PC-9 (cell line): Measurements from ENCODE around the gene COG4. TPM values are rescaled to one million over a fixed set of nuclear protein-coding genes. Genes with fewer than 3 reads are reported as not detected.
"Not testable (repeated sequence)": the region's sequence is repeated elsewhere in the genome, so short reads cannot be mapped to it uniquely, and the experiment has no call there.

Experiments
- BruUV-seq: library from RNA; stranded (reverse); fragments of 400-500 nt; replicated peaks from 2 replicates; lab custom pipeline; 2021; lab: Mats Ljungman, UMichigan
- CTCF ChIA-PET: fragments of 300-600 bp; sonication (Branson Sonifier 250); formaldehyde crosslinking; loops from one replicate; lab custom pipeline; 2022; ENCODE audit warnings: antibody characterized with exemption; lab: Charles Lee
- POLR2A ChIA-PET: fragments of 300-600 bp; sonication (Branson Sonifier 250); formaldehyde crosslinking; loops from one replicate; lab custom pipeline; 2022; ENCODE audit warnings: antibody characterized with exemption; ENCODE audit not compliant: unreplicated experiment; lab: Charles Lee
- DNase-seq, 2 experiments: peaks; one replicate each; pipeline versions ENCODE4 v3.0.0 to v3.0.0-alpha.2; 2015 to 2022; ENCODE audit warnings: mixed read lengths in 1 of 2
- H2AFZ ChIP-seq: fragments of 200-600 bp; sonication (generic); 2 replicates; pipeline ENCODE4 v1.8.1; 2017; ENCODE audit warnings: antibody characterized with exemption
- H3F3A ChIP-seq: fragments of 200-600 bp; sonication (generic); 2 replicates; pipeline ENCODE4 v1.8.1; 2017; ENCODE audit warnings: antibody characterized with exemption, mild to moderate bottlenecking, low read depth; ENCODE audit not compliant: insufficient read depth
- H3K27ac ChIP-seq: fragments of 200-600 bp; sonication (generic); 2 replicates; pipeline ENCODE4 v1.6.1; 2016; ENCODE audit warnings: mixed run types
- H3K27me3 ChIP-seq: fragments of 200-600 bp; sonication (generic); 2 replicates; pipeline ENCODE4 v1.6.1; 2016; ENCODE audit warnings: low read depth, mixed run types; ENCODE audit not compliant: insufficient read depth
- H3K36me3 ChIP-seq: fragments of 200-600 bp; sonication (generic); 2 replicates; pipeline ENCODE4 v1.6.1; 2016; ENCODE audit warnings: low read depth, mixed run types
- H3K4me1 ChIP-seq: fragments of 200-600 bp; sonication (generic); replicated peaks from 2 replicates; pipeline ENCODE4 v1.6.1; 2016; ENCODE audit warnings: mixed run types; ENCODE audit not compliant: insufficient read depth
- H3K4me2 ChIP-seq: fragments of 200-600 bp; sonication (generic); 2 replicates; pipeline ENCODE4 v1.6.1; 2017; ENCODE audit warnings: mixed run types
- H3K4me3 ChIP-seq: fragments of 200-600 bp; sonication (generic); 2 replicates; pipeline ENCODE4 v1.6.1; 2016; ENCODE audit warnings: mixed run types
- H3K79me2 ChIP-seq: fragments of 200-600 bp; sonication (generic); 2 replicates; pipeline ENCODE4 v1.6.1; 2017; ENCODE audit warnings: low read depth, mixed run types
- H3K9me2 ChIP-seq: fragments of 200-600 bp; sonication (generic); 2 replicates; pipeline ENCODE4 v1.8.1; 2017; ENCODE audit warnings: mild to moderate bottlenecking; ENCODE audit not compliant: insufficient read depth
- H3K9me3 ChIP-seq: fragments of 200-600 bp; sonication (generic); 2 replicates; pipeline ENCODE4 v1.8.1; 2016; ENCODE audit warnings: low read depth; ENCODE audit not compliant: insufficient read depth
- H4K20me1 ChIP-seq: fragments of 200-600 bp; sonication (generic); 2 replicates; pipeline ENCODE4 v1.8.1; 2017; ENCODE audit not compliant: insufficient read depth
- EZH2 ChIP-seq: fragments of 200-600 bp; sonication (generic); IDR thresholded peaks from 2 replicates; pipeline ENCODE4 v1.8.0; 2017; ENCODE audit warnings: antibody characterized with exemption, low read depth
- intact Hi-C: fragments of 100-400 bp; cut with micrococcal nuclease; formaldehyde crosslinking; loops from one replicate; pipeline ENCODE4 v1.10.0; 2022; ENCODE audit not compliant: unreplicated experiment
- total RNA-seq: library from RNA; stranded (reverse); gene quantifications from 2 replicates; pipeline ENCODE4 v1.2.3, GENCODE V29; 2021
- TF ChIP-seq, protein P1 (sequence below): fragments of 200-600 bp; sonication (generic); conservative IDR thresholded peaks from 2 replicates; pipeline ENCODE4 v1.6.1; 2017; ENCODE audit warnings: mixed run types, antibody characterized with exemption, mild to moderate bottlenecking, moderate library complexity

The COG4 gene
- total RNA-seq, 1 experiment from 2014 or later = 61.1 TPM

DNA sequence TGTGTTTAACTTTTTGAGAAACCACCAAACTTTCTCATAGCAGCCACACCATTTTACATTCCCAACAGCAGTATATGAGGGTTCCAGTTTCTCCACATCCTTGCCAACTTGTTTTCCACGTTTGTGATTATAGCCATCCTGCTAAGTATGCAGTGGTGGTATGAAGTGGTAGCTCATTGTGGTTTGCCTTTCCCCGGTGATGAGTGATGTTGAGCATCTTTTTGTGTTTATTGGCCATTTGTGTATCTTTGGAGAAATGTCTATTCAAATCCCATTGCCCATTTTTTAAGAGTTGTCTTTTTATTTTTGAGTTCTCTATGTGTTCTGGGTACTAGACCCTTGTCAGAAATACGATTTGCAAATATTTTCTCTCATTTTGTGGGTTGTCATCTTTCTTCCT, 17.6 kb upstream of the COG4 start:
- Histone ChIP-seq H3F3A (peaks cover 49% of the 10 kb centered on the region), H3K27me3 (no peaks in the 10 kb centered on the region), H3K4me1 (no peaks in the 10 kb centered on the region), H2AFZ (no peak overlapping the region), H3K9me3 (no peaks in the 10 kb centered on the region), H3K4me3 (no peak overlapping the region), H3K27ac (no peak overlapping the region), H4K20me1 (peaks cover 86% of the 10 kb centered on the region), H3K36me3 (peaks cover 78% of the 10 kb centered on the region), H3K4me2 (no peak overlapping the region), H3K9me2 (no peaks in the 10 kb centered on the region), H3K79me2 (peaks cover 73% of the 10 kb centered on the region)
- ChIA-PET CTCF (no interaction called here), POLR2A (no interaction called here)
- intact Hi-C loops = no loop called here
- no peak for DNase-seq
- TF ChIP-seq, protein P1, sequence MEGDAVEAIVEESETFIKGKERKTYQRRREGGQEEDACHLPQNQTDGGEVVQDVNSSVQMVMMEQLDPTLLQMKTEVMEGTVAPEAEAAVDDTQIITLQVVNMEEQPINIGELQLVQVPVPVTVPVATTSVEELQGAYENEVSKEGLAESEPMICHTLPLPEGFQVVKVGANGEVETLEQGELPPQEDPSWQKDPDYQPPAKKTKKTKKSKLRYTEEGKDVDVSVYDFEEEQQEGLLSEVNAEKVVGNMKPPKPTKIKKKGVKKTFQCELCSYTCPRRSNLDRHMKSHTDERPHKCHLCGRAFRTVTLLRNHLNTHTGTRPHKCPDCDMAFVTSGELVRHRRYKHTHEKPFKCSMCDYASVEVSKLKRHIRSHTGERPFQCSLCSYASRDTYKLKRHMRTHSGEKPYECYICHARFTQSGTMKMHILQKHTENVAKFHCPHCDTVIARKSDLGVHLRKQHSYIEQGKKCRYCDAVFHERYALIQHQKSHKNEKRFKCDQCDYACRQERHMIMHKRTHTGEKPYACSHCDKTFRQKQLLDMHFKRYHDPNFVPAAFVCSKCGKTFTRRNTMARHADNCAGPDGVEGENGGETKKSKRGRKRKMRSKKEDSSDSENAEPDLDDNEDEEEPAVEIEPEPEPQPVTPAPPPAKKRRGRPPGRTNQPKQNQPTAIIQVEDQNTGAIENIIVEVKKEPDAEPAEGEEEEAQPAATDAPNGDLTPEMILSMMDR = no peak
- TF ChIP-seq EZH2 = no peak
- BruUV-seq = no TSS peak

DNA sequence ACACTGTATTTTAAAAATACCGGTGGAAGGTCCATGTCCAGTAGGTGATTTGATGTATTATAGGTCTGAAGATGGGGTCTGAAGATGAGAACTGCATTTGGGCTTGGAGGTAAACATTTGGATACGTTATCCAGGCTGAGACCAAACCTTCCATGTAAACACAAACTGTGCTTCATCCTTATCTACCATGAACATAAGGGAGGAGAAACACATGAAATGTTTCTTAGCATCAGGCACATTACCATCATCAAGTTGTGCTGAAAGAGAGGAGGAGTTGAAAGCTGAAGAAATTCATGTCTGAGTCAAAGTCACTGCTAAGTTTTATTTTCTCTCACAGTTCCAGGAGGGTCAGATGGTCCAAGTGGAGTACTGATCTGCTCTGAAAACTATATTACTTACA, 11.6 kb upstream of the COG4 start:
- no peak for TF ChIP-seq EZH2
- TF ChIP-seq, protein P1 = no peak
- Histone ChIP-seq H4K20me1 (peaks cover 85% of the 10 kb centered on the region), H3K27ac (no peak overlapping the region), H3K9me2 (no peaks in the 10 kb centered on the region), H3K9me3 (no peaks in the 10 kb centered on the region), H3K36me3 (peaks cover 78% of the 10 kb centered on the region), H3K4me2 (no peak overlapping the region), H3K27me3 (no peaks in the 10 kb centered on the region), H3K79me2 (peaks cover 88% of the 10 kb centered on the region), H2AFZ (no peak overlapping the region), H3K4me3 (no peak overlapping the region), H3K4me1 (no peaks in the 10 kb centered on the region), H3F3A (peaks cover 53% of the 10 kb centered on the region)
- intact Hi-C loops = no loop called here
- DNase-seq = no peak
- ChIA-PET CTCF (no interaction called here), POLR2A (no interaction called here)
- BruUV-seq = no TSS peak

DNA sequence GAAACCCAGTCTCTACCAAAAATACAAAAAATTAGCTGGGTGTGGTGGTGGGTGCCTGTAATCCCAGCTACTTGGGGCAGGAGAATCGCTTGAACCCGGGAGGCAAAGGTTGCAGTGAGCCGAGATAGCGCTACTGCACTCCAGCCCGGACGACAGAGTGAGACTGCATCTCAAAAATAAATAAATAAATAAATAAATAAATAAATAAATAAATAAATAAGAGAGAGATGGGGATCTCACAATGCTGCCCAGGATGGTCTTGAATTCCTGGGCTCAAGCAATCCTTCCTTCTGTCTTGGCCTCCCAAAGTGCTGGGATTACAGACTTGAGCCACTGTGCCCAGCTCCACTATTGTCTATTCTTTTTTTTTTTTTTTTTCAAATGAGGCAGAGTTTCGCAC, 6.6 kb upstream of the COG4 start:
- H3K79me2 ChIP-seq = peaks cover 96% of the 10 kb centered on the region
- CTCF ChIA-PET, H3K27ac ChIP-seq, DNase-seq, H2AFZ ChIP-seq, H3K9me2 ChIP-seq, BruUV-seq, H3K9me3 ChIP-seq, H3K4me3 ChIP-seq, H3K4me2 ChIP-seq, H3K27me3 ChIP-seq: not testable (repeated sequence)
- peaks cover 50% of the 10 kb centered on the region for H3F3A ChIP-seq
- H3K36me3 ChIP-seq = peaks cover 80% of the 10 kb centered on the region
- peaks cover 35% of the 10 kb centered on the region for H3K4me1 ChIP-seq
- peaks cover 84% of the 10 kb centered on the region for H4K20me1 ChIP-seq
- intact Hi-C loops = loop anchor here (1.0 kb wide), 1 partner anchor 123 kb away; no protein-coding TSS in a partner anchor
- POLR2A ChIA-PET = interaction anchor here (0.6 kb wide), 1 partner anchor 810 kb away, joined by 5 read pairs; no protein-coding TSS in a partner anchor
